Superior temporal gyrus (tissue), 1 donor: Measurements from ENCODE around the gene CEP112.
"Not testable (repeated sequence)": the region's sequence is repeated elsewhere in the genome, so short reads cannot be mapped to it uniquely, and the experiment has no call there.

Experiments used
- DNase-seq: peaks from one replicate; pipeline ENCODE4 v3.0.0-alpha.2; 2016; ENCODE audit errors: extremely low spot score

Gene CEP112

GRCh38 chr17:66155055-66155454 lies 36.9 kb downstream of the CEP112 start:
- DNase-seq: not testable (repeated sequence)

GRCh38 chr17:66152756-66153155 lies 39.2 kb downstream of the CEP112 start:
- no peak for DNase-seq

- no peak for DNase-seq
Observed at GRCh38 chr17:66150708-66151107, 41.2 kb downstream of the CEP112 start.

- no peak for DNase-seq
Observed at GRCh38 chr17:66149562-66149961, 42.4 kb downstream of the CEP112 start.

GRCh38 chr17:66146394-66146793 lies 45.5 kb downstream of the CEP112 start:
- DNase-seq: no peak

- no peak for DNase-seq
Observed at GRCh38 chr17:66143657-66144282, 48.2 kb downstream of the CEP112 start.

GRCh38 chr17:66142428-66142827 lies 49.5 kb downstream of the CEP112 start:
- no peak for DNase-seq

- DNase-seq: no peak
Observed at GRCh38 chr17:66138120-66138519, 53.8 kb downstream of the CEP112 start.

- DNase-seq: no peak
Observed at GRCh38 chr17:66135896-66136295, 56.0 kb downstream of the CEP112 start.

GRCh38 chr17:66135219-66135618 lies 56.7 kb downstream of the CEP112 start:
- DNase-seq: no peak

GRCh38 chr17:66129759-66130158 lies 62.2 kb downstream of the CEP112 start:
- DNase-seq: no peak

- no peak for DNase-seq
Observed at GRCh38 chr17:66126231-66126630, 65.7 kb downstream of the CEP112 start.

- DNase-seq: no peak
Observed at GRCh38 chr17:66123163-66123562, 68.8 kb downstream of the CEP112 start.

- no peak for DNase-seq
Observed at GRCh38 chr17:66115246-66115645, 76.7 kb downstream of the CEP112 start.

GRCh38 chr17:66114609-66115008 lies 77.3 kb downstream of the CEP112 start:
- no peak for DNase-seq

GRCh38 chr17:66107731-66108130 lies 84.2 kb downstream of the CEP112 start:
- DNase-seq: no peak

GRCh38 chr17:66098040-66098439 lies 93.9 kb downstream of the CEP112 start:
- DNase-seq: no peak

GRCh38 chr17:66094727-66095126 lies 97.2 kb downstream of the CEP112 start:
- DNase-seq: no peak

- no peak for DNase-seq
Observed at GRCh38 chr17:66091445-66092080, 100.4 kb downstream of the CEP112 start.

- no peak for DNase-seq
Observed at GRCh38 chr17:66089764-66090163, 102.2 kb downstream of the CEP112 start.

GRCh38 chr17:66088173-66088572 lies 103.8 kb downstream of the CEP112 start:
- no peak for DNase-seq

- DNase-seq: no peak
Observed at GRCh38 chr17:66087073-66087472, 104.9 kb downstream of the CEP112 start.

GRCh38 chr17:66085221-66085620 lies 106.7 kb downstream of the CEP112 start:
- DNase-seq: no peak

- DNase-seq: not testable (repeated sequence)
Observed at GRCh38 chr17:66080670-66081069, 111.3 kb downstream of the CEP112 start.
